ENCODE results near the gene GPT2. TPM values are rescaled to one million over a fixed set of nuclear protein-coding genes. Genes with fewer than 3 reads are reported as not detected.

The GPT2 gene
- total RNA-seq, 4 donors from 2014 or later = 42.5 to 126 (median 61.3) TPM

DNA sequence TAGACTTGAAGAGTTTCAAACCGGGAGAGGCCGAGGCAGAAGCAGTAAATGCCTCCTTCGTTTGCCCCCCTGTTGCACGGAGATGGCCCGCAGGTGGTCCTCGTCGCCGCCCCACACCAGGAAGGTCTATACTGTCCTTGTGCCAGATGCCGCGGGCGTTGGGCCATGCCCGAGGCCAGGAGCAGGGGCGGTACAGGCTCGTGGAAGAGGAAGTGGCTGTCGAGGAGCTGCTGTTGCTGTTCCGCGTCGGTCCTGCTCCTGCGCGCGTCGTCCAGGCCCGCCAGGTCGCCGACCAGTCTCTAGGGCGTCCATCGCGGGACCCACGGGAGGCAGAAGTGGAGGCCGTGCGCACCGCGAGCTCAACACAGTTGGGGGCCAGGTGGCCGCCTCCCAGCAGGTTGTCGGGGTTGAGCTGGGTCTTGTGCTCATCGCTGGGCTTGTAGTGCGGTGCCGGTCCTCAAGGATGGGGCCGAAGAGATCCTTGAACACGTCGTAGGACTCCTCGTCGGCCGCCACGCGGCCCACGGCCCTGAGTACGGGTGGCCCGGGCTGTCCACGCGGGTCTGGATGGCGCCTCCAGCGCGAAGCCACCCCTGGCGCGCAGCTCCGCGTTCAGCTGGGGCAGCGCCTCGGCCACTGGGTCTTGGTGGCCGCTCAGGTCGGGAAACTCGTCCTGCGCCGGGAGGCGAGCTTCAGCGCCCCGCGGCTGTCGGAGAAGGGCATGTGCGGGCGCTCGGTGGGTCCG is 40.1 kb upstream of the GPT2 start:
- TF ChIP-seq, protein P1, sequence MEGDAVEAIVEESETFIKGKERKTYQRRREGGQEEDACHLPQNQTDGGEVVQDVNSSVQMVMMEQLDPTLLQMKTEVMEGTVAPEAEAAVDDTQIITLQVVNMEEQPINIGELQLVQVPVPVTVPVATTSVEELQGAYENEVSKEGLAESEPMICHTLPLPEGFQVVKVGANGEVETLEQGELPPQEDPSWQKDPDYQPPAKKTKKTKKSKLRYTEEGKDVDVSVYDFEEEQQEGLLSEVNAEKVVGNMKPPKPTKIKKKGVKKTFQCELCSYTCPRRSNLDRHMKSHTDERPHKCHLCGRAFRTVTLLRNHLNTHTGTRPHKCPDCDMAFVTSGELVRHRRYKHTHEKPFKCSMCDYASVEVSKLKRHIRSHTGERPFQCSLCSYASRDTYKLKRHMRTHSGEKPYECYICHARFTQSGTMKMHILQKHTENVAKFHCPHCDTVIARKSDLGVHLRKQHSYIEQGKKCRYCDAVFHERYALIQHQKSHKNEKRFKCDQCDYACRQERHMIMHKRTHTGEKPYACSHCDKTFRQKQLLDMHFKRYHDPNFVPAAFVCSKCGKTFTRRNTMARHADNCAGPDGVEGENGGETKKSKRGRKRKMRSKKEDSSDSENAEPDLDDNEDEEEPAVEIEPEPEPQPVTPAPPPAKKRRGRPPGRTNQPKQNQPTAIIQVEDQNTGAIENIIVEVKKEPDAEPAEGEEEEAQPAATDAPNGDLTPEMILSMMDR (IDR thresholded peaks at IDR 0.05) = no peak
- TF ChIP-seq POLR2A (IDR thresholded peaks at IDR 0.05) (no peak), EP300 (IDR thresholded peaks at IDR 0.05) (no peak)
- H3K4me1 ChIP-seq = no peaks in the 10 kb centered on the region

DNA sequence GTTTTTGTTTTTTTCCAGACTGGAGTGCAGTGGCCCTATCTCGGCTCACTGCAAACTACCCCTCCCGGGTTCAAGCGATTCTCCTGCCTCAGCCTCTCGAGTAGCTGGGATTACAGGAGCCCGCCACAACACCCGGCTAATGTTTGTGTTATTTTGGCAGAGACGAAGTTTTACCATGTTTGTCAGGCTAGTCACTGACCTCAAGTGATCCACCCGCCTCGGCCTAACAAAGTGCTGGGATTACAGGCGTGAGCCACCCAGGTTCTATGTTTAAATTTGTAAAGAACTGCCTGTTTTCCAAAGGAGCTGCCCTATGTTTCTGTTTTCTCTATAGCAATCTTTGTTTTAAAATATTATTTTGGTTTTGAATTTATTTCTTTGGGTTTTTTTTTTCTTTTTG is 39.4 kb upstream of the GPT2 start:
- Histone ChIP-seq H3K27me3 (peaks cover 0 to 18% of the 10 kb centered on the region in 2 donors), H3K36me3 (no peaks in the 10 kb centered on the region), H3K27ac (no peak overlapping the region), H3K9me3 (peaks cover 0 to 7% (median 0%) of the 10 kb centered on the region in 4 donors), H3K4me1 (no peaks in the 10 kb centered on the region), H3K4me3 (no peak overlapping the region)
- TF ChIP-seq POLR2A (IDR thresholded peaks at IDR 0.05) = no peak
- TF ChIP-seq, protein P1 (IDR thresholded peaks at IDR 0.05) = no peak
- no peak for TF ChIP-seq EP300 (IDR thresholded peaks at IDR 0.05)
- 77 to 83% methylated on average over 10 of the region's 10 CpGs for WGBS, 2 donors
- DNase-seq (ENCODE audit: low spot score in 2 of 2) = no peak

More for the DNA sequence above, 40.1 kb upstream of the GPT2 start:
- no peak overlapping the region for H3K27ac ChIP-seq
- H3K9me3 ChIP-seq = peaks cover 0 to 7% (median 0%) of the 10 kb centered on the region in 4 donors
- no peak overlapping the region for H3K4me3 ChIP-seq
- no peaks in the 10 kb centered on the region for H3K36me3 ChIP-seq
- no peak for DNase-seq (ENCODE audit: low spot score in 2 of 2)
- peaks cover 0 to 18% of the 10 kb centered on the region in 2 donors for H3K27me3 ChIP-seq
- WGBS, 2 donors = 43 to 66% methylated on average over 28 to 70 of the region's 74 CpGs

DNA sequence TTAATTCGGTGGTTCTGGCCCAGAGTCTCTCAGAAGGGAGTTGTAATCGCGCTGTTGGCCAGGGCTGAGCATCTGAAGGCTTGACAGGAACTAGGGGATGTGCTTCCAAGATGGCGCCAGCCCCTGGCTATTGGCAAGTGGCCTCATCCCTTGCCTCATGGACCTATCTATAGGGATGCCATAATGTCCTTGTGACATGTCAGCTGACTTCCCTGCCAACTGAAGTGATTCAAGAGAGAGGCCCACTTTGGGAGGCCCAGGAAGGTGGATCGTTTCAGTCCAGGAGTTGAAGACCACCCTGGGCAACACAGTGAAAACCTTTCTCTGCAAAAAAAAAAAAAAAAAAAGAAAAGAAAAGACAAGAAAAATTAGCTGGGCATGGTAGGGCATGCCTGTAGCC is 38.2 kb upstream of the GPT2 start:
- H3K27ac ChIP-seq = no peak overlapping the region
- peaks cover 0 to 18% of the 10 kb centered on the region in 2 donors for H3K27me3 ChIP-seq
- DNase-seq (ENCODE audit: low spot score in 2 of 2) = no peak
- H3K36me3 ChIP-seq = no peaks in the 10 kb centered on the region
- no peak overlapping the region for H3K4me3 ChIP-seq
- 93 to 95% methylated on average over 5 of the region's 5 CpGs for WGBS, 2 donors
- no peaks in the 10 kb centered on the region for H3K4me1 ChIP-seq
- H3K9me3 ChIP-seq = peaks cover 0 to 7% (median 0%) of the 10 kb centered on the region in 4 donors
- TF ChIP-seq, protein P1 (IDR thresholded peaks at IDR 0.05) = no peak
- TF ChIP-seq EP300 (IDR thresholded peaks at IDR 0.05) (no peak), POLR2A (IDR thresholded peaks at IDR 0.05) (no peak)

DNA sequence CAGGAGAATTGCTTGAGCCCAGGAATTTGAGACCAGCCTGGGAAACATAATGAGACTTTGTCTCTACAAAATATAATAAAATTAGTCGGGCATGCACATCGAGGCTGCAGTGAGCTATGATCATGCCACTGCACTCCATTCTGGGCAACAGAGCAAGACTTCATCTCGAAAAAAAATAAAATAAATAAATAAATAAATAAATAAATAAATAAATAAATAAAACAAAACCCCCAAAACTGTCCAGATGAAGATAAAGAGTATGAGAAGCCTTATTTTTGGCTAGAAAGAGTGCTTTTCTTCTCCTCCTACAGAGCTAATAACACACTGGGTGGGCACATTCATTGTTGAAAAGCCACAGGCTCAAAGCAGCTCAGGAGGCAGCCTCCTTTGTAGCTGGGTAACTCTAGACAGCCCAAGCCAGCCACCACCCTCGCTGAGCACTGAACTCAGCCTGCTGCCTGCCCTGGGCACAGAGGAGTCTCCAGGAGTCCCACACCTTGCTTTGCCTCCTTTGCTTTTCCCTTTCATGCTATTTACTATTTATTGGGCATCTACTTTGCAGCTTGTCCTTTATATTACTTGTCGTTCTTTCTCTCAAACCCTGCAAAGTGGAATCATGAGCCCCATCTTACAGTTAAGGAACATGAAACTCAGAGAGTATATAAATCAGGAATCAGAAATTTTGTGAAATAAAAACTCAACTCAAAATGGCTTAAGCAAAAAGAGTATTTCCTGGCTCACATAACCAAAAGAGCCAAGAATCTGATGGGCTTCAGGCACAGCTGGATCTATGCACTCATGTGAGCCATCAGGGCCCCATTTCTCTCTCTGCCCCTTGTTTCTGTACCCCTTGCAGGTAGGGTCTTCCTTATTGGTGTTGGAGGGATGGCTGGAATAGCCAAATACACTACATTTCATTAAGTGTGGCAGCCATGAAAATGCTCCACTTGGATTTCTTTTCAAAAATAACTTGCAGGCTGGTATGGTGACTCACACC is 35.1 kb upstream of the GPT2 start:
- Histone ChIP-seq H3K27ac (no peak overlapping the region), H3K4me1 (no peaks in the 10 kb centered on the region), H3K4me3 (no peak overlapping the region), H3K36me3 (no peaks in the 10 kb centered on the region), H3K27me3 (peaks cover 0 to 16% of the 10 kb centered on the region in 2 donors), H3K9me3 (no peaks in the 10 kb centered on the region)
- WGBS, 2 donors = 48% methylated on average over 5 of the region's 5 CpGs
- DNase-seq (ENCODE audit: low spot score in 2 of 2) = no peak
- TF ChIP-seq, protein P1 (IDR thresholded peaks at IDR 0.05) = no peak
- TF ChIP-seq POLR2A (IDR thresholded peaks at IDR 0.05) (no peak), EP300 (IDR thresholded peaks at IDR 0.05) (no peak)

Data from tibial nerve (tissue), 4 donors.